Hematopoietic multipotent progenitor cell treated with erythropoietin and hydrocortisone succinate and interleukin-3 and kit ligand, for 15 days (in vitro differentiated cells): ENCODE results near the gene ZNF853.
A peak's percentile ranks its signal among the peaks of the same experiment; 100 is the strongest.

Experiments used
- DNase-seq: peaks from one replicate; pipeline ENCODE4 v3.0.0-alpha.2; 2015; ENCODE audit warnings: low spot score

Gene ZNF853

GRCh38 chr7:6636741-6637543 lies 21.5 kb downstream of the ZNF853 start, which contains the start of gene ZNF316:
Gene ZNF316, plus strand, starts transcription at chr7:6637318. Its CDS starts 5,092 bp downstream, at chr7:6642410.
- DNase-seq: peak; percentile 58

GRCh38 chr7:6637544-6638229 lies 22.3 kb downstream of the ZNF853 start:
- DNase-seq: peak; percentile 24

DNA sequence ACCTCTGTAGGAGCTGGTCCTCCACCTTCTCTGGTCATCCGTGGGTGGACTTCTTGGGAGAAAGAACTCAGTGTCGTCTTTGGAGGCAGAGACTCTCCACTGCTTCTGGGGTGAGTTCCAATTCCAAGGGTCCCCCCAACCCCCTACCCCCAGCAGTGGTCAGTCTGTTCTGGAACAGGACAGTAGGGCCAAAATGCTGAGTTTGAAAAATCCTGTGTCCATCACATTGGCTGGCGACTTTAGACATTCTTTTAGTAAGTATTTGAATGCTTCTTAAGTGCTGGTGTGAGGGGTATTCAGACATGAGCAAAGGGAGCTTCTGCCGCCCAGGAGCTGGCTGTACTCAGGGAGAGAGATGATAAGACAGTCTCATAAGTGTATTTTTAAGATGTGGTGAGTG lies 23.6 kb downstream of the ZNF853 start:
- DNase-seq: no peak

DNA sequence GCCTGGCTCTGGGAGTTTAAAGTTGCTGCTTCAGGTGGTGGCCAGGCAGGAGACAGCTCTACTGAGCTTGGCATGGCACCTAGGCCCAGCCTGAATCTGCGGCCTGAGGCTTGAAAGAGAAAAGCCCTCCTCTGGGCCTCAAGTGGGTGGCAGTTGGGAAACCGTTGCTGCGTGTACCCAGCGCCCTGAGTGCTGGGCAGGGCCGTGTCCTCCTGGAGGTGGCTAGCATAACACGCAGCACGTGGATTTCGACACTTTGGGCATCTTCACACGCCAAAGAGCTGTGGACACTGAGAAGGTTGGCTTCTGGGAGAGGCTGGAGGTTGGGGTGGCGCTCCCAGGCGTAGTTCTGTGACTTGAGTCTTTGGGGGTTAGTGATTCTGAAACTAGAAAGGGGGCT lies 24.2 kb downstream of the ZNF853 start:
- DNase-seq: no peak

GRCh38 chr7:6640246-6640721 lies 24.9 kb downstream of the ZNF853 start:
- no peak for DNase-seq

DNA sequence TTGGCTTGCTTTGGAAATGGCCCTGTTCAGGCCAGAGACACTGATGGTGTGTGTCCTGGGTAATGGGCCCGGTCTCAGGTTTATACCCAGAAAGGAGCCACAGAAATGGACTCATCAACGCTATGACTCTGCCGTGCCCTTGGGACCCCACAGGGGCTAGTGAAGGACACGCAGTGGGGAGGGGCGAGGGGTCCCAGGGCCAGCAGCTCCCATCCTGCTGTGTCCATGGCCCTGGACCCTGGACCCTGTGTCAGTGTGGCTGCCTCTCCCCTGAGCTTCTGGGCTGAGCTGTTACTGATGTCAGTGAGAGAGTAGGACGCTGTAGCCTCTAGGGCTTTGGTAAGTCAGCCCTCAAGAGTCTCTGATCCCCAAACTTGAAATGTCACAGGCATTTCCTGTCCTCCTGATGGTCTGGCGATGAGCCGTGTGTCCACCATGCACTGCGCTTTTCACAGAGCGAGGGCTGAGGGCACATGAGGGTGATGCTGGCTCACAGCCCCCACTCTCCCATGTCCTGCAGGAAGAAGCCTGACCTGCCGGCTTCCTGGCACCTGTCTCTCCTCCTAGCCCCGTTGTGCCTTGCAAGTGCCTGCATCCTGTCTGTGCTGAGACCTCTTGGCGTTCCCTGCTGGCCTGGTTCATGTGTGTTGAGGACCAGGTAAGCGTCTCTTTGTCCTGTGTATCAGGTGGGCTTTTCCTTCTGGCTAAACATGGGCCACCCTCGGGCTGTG lies 26.1 kb downstream of the ZNF853 start:
- no peak for DNase-seq

DNA sequence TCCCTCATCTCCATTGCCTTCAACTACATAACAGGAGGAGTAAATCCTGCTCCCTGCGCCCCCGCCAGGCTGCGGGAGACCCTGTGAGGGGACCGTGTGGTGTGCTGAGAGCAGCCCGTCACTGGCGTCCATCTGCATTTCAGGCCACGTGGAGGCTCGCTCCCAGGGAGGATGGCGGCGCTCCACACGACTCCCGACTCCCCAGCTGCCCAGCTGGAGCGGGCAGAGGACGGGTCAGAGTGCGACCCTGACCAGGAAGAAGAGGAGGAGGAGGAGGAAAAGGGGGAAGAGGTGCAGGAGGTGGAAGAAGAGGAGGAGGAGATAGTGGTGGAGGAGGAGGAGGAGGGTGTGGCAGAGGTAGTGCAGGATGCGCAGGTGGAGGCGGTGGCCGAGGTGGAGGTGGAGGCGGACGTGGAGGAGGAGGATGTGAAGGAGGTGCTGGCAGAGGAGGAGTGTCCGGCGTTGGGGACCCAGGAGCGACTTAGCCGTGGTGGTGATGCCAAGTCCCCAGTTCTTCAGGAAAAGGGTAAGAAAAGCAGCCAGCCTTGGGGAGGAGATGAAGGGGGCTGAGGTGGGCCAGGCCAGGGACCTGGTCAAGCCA lies 26.9 kb downstream of the ZNF853 start:
- no peak for DNase-seq

GRCh38 chr7:6642861-6643640 lies 27.6 kb downstream of the ZNF853 start:
- no peak for DNase-seq

DNA sequence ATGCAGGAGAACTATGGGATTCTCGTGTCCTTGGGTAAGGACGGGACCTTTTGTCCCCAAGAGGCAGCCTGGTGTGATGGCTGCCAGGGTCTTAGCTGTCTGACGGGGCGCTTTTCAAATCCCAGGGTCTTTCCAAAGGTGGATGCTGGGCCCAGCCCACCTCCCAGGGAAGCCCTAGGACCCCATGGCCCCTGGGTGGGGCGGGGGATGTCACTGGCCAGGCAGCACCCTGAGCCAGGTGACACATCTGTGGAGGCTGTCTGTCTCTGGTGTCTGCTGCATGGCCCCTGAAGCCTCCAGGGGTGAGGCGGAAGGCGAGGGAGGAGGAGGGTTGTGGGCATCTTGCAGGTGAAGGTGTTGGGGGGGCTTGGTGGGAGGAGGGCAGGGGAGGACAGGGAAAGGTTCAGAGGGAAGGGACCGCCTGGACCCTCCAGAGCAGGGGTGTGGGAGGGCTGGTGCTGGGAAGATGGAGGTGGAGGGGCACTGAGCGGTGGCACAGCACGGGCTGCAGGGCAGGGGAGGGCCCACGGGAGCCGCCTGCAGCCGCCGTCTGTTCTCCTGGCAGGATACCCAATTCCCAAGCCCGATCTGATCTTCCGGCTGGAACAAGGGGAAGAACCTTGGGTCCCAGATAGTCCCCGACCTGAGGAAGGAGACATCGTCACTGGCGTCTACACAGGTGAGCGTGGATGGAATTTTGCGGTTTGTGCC lies 28.7 kb downstream of the ZNF853 start:
- DNase-seq: no peak

- no peak for DNase-seq
Measured at GRCh38 chr7:6644728-6645127, 29.3 kb downstream of the ZNF853 start.

DNA sequence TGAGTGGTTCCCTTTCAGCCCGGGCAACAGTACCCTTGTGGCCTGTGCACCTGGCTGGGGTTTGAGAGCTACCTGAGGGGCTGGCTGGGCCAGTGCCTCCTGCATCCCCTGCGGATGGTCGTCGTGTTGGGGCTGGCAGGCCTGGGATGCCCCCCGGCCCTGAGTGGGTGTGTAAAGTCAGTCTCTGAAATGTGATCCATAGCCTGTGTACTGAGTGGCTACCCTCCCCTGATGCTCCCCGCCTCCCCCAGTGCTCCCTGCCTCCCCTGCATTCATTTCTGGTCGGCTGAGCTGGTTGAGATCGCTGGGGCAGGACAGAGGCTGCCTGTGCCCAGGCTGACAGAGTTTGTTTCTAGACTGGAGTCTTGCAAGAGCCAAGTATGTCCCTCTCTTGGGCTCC lies 31.1 kb downstream of the ZNF853 start:
- no peak for DNase-seq

DNA sequence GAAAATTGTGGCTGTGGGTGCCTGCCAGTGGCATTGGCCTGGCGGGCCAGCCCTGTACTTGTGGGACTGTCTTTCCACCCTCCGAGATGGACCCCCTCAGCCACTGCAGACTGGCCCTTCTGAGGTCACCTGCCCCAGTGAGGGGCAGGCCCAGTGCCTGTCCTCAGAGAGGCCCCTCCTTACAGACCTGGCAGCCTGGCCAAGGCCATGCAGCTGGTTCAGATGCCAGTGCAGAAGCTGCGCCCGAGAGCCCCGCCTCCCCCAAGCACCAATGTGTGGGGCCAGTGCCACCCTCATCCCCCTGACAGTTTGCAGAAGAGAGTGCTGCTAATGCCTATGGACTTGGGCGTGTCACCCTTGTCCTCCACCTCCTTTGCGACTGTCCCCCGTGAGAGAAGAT lies 31.7 kb downstream of the ZNF853 start:
- DNase-seq: no peak

- no peak for DNase-seq
Measured at GRCh38 chr7:6647541-6647940, 32.1 kb downstream of the ZNF853 start.

DNA sequence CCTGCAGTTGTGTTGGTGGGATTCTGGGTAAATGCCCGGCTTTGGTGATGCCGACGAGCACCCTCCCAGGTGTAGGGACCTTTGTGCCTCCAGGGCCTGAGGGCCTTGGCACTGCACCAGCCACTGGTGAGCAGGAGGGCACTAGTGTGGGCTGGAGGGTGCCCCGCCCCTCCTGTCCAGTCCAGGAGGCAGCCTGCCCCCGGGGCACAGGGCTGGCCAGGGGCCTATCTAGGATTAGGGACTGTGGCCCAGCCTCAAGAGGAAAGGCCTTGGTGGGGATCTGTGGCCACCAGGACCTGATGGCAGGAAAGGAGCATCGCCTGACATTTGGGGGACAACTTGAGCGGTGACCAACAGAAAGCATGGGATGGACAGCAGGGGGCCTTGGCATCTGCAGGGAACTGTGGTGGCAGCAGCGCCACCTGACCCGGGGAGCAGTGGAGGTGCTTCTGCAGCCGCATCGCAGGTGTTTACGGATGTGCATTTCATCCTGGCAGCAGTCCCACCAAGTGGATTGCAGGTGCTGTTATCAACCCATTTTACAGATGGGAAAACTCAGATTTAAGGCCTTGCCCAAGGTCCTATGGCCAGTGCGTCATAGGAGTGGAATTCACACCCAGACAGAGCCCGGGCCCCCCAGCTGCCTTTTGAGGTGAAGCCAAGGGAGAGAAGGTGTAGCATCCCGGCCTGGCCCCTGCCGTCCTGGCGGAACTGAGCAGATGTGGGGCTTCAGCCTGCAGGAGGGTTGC lies 32.8 kb downstream of the ZNF853 start:
- no peak for DNase-seq

DNA sequence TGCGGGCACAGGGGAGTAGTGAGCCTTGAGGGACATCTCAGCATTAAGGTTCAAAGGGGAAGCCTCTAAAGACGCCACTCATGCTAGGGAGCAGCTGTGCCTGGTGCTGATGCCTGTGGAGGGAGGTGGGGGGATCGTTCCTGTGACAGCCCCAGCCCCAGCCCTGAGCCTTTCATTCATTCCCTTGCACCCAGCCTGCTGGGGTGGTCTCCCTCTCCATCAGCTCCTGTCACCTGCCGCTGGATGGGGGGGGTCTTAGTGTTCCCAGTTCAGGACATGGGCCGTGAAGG lies 33.4 kb downstream of the ZNF853 start:
- DNase-seq: no peak

DNA sequence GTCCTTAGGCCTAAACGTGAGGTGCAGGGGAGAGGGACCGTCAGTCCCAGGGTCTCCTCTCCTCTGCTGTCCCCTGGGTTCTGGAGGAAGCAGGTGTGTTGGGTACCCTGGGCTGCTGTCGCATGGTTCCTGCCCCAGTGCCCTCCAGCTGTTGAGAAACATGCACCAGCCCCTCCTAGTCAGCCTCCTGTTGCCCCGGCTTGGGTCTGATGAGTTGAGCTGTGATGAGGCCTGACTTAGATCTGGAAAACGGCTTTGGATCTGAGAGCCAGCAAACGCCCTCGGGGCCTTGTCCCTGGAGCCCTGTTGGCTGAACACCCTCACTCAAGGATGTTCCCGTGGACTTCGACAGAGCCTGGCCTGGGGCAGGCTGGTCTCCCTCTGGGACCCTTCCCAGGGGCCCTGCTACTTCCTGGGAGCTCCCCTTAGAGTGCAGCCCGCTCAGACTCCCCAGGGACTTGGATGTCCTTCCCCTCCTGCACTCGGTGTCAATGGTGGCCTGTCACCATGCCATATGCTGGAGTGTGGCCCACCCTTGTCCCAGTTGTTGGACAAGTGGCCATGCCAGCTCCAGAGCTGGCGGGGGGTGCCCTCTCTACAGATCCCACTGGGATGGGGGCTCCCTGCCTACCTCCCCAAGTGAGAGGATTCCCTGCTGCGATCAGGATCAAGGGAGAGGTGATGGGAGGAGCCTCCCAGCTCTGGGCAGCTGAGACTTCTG lies 34.0 kb downstream of the ZNF853 start:
- DNase-seq: no peak

- DNase-seq: no peak
Measured at GRCh38 chr7:6650086-6650485, 34.7 kb downstream of the ZNF853 start.

- DNase-seq: no peak
Measured at GRCh38 chr7:6650521-6651011, 35.2 kb downstream of the ZNF853 start.

- DNase-seq: no peak
Measured at GRCh38 chr7:6651851-6652445, 36.5 kb downstream of the ZNF853 start.
